OCI-LY1 (cell line): ENCODE measurements around the gene DOCK10.
A peak's percentile ranks its signal among the peaks of the same experiment; 100 is the strongest.
"Not testable (repeated sequence)": the region's sequence is repeated elsewhere in the genome, so short reads cannot be mapped to it uniquely, and the experiment has no call there.

Experiments
- H2AFZ ChIP-seq: fragments of 200-600 bp; sonication (generic), shearing (Covaris generic); 2 replicates; pipeline ENCODE4 v1.6.0; 2014; ENCODE audit warnings: antibody characterized with exemption, mild to moderate bottlenecking, low read length
- H3F3A ChIP-seq: fragments of 200-600 bp; sonication (generic), shearing (Covaris generic); 2 replicates; pipeline ENCODE4 v1.6.0; 2014; ENCODE audit warnings: mild to moderate bottlenecking, antibody characterized with exemption, low read length, moderate library complexity; ENCODE audit not compliant: insufficient read depth
- H3K27ac ChIP-seq: fragments of 200-600 bp; sonication (generic); 2 replicates; pipeline ENCODE4 v1.5.1; 2014; ENCODE audit warnings: low read length, mixed run types, mild to moderate bottlenecking, low read depth; ENCODE audit not compliant: poor library complexity, severe bottlenecking
- H3K27me3 ChIP-seq: fragments of 200-600 bp; sonication (generic); 2 replicates; pipeline ENCODE4 v1.6.0; 2014; ENCODE audit warnings: antibody characterized with exemption, mild to moderate bottlenecking, low read length, moderate library complexity; ENCODE audit not compliant: insufficient read depth
- H3K36me3 ChIP-seq: fragments of 200-600 bp; sonication (generic); 2 replicates; pipeline ENCODE4 v1.6.1; 2014; ENCODE audit warnings: mild to moderate bottlenecking, antibody characterized with exemption, low read length, moderate library complexity, mixed read lengths; ENCODE audit not compliant: insufficient read depth
- H3K4me1 ChIP-seq: fragments of 200-600 bp; sonication (generic); 2 replicates; pipeline ENCODE4 v1.5.1; 2014; ENCODE audit warnings: mild to moderate bottlenecking, low read length, moderate library complexity; ENCODE audit not compliant: insufficient read depth, severe bottlenecking
- H3K4me2 ChIP-seq: fragments of 200-600 bp; sonication (generic), shearing (Covaris generic); 2 replicates; pipeline ENCODE4 v1.6.1; 2014; ENCODE audit warnings: low read length
- H3K4me3 ChIP-seq: fragments of 200-600 bp; sonication (generic); 2 replicates; pipeline ENCODE4 v1.5.1; 2014; ENCODE audit warnings: low read length, low read depth, mild to moderate bottlenecking, mixed read lengths; ENCODE audit not compliant: poor library complexity, severe bottlenecking
- H3K79me2 ChIP-seq: fragments of 200-600 bp; shearing (Covaris generic); 2 replicates; pipeline ENCODE4 v1.6.1; 2016; ENCODE audit warnings: mixed run types, low read length, mixed read lengths; ENCODE audit not compliant: insufficient read depth
- H3K9ac ChIP-seq: fragments of 200-600 bp; sonication (generic), shearing (Covaris generic); 2 replicates; pipeline ENCODE4 v1.6.1; 2014; ENCODE audit warnings: mild to moderate bottlenecking, low read length, mixed read lengths
- H3K9me2 ChIP-seq: fragments of 200-600 bp; sonication (generic), shearing (Covaris generic); 2 replicates; pipeline ENCODE4 v1.6.1; 2014; ENCODE audit warnings: low read depth, mild to moderate bottlenecking, low read length, mixed read lengths
- H3K9me3 ChIP-seq: fragments of 200-600 bp; shearing (Covaris generic); 2 replicates; pipeline ENCODE4 v1.6.1; 2014; ENCODE audit warnings: low read length, mixed read lengths
- H4K20me1 ChIP-seq: fragments of 200-600 bp; sonication (generic), shearing (Covaris generic); 2 replicates; pipeline ENCODE4 v1.6.0; 2016; ENCODE audit warnings: mild to moderate bottlenecking, low read length; ENCODE audit not compliant: insufficient read depth
- EZH2 ChIP-seq: fragments of 200-600 bp; sonication (generic), shearing (Covaris generic); IDR thresholded peaks from 2 replicates; pipeline ENCODE4 v1.8.0; 2017; ENCODE audit warnings: borderline replicate concordance, mixed run types, mild to moderate bottlenecking, antibody characterized with exemption, low read length, moderate library complexity, mixed read lengths
- TF ChIP-seq, protein P1 (sequence below): fragments of 200-600 bp; sonication (generic), shearing (Covaris generic); IDR thresholded peaks from 2 replicates; pipeline ENCODE4 v1.5.1; 2017; ENCODE audit warnings: mild to moderate bottlenecking, antibody characterized with exemption, low read length, moderate library complexity, mixed read lengths

The DOCK10 gene

DNA sequence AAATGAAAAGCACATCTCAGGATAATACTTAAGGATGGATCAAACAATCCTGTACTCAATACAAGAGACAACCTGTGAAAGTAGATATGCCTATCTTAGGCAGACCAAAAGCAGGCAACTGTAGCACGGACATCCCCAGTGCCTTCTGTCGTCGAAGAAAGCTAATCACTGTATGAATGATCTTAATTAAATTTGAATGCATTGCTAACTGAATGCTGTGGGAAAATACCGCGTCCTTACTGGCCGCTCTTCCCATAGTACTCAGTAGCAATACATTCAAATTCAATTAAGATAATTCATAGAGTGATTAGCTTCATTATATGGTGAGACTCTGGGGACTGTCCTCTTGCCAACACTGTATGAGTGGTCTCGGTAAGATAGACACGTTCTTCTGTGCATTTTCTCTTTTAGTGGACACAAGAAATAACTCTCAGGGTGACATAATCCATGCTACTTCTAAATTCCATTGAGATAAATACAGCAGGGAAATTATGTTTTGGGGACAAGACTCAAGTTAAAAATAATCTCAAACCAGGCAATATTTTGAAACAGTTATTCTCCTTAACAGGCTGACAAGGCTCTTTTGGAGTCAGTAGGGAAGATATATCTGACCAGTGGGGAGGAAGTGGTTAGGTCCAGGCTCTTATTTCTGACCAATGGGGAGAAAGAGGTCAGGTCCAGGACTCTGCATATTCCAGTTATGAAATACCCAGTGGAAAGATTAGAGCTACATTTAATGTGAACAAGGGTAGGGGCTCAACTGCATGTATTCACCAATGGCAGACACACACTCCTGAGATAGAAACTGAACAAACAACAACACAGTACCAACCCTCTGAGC is 97.3 kb downstream of the DOCK10 start:
- Histone ChIP-seq H3K36me3 (no peaks in the 10 kb centered on the region), H3K4me1 (peaks cover 56% of the 10 kb centered on the region), H3K9ac (peak overlapping the region; percentile 73), H3K9me3 (no peaks in the 10 kb centered on the region), H2AFZ (no peak overlapping the region), H3K27me3 (no peaks in the 10 kb centered on the region), H3K4me3 (peak overlapping the region; percentile 64), H3K79me2 (no peaks in the 10 kb centered on the region), H3K27ac (no peak overlapping the region), H3K4me2 (peak overlapping the region; percentile 77), H3F3A (no peaks in the 10 kb centered on the region), H3K9me2 (no peaks in the 10 kb centered on the region), H4K20me1 (no peaks in the 10 kb centered on the region)
- TF ChIP-seq EZH2 = no peak
- TF ChIP-seq, protein P1, sequence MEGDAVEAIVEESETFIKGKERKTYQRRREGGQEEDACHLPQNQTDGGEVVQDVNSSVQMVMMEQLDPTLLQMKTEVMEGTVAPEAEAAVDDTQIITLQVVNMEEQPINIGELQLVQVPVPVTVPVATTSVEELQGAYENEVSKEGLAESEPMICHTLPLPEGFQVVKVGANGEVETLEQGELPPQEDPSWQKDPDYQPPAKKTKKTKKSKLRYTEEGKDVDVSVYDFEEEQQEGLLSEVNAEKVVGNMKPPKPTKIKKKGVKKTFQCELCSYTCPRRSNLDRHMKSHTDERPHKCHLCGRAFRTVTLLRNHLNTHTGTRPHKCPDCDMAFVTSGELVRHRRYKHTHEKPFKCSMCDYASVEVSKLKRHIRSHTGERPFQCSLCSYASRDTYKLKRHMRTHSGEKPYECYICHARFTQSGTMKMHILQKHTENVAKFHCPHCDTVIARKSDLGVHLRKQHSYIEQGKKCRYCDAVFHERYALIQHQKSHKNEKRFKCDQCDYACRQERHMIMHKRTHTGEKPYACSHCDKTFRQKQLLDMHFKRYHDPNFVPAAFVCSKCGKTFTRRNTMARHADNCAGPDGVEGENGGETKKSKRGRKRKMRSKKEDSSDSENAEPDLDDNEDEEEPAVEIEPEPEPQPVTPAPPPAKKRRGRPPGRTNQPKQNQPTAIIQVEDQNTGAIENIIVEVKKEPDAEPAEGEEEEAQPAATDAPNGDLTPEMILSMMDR = no peak

DNA sequence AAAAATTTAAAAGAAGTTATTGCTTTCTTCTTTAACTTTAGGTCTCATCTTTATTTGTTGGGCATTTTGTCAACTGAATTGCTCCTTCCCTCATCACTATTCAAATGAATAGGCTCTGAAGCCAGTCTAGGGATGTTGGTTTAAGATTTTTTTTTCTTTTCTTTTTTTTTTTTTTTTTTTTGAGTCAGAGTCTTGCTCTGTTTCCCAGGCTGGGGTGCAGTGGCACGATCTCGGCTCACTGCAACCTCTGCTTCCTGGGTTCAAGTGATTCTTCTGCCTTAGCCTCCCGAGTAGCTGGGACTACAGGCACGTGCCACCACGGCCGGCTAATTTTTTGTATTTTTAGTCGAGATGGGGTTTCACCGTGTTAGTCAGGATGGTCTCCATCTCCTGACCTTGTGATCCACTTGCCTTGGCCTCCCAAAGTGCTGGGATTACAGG is 98.6 kb downstream of the DOCK10 start:
- H3K9ac ChIP-seq, H2AFZ ChIP-seq, H3K4me3 ChIP-seq, H3K27ac ChIP-seq, H3K4me2 ChIP-seq, H4K20me1 ChIP-seq, H3K79me2 ChIP-seq, H3K9me2 ChIP-seq, H3F3A ChIP-seq, H3K36me3 ChIP-seq, H3K9me3 ChIP-seq, H3K27me3 ChIP-seq: not testable (repeated sequence)
- H3K4me1 ChIP-seq = peaks cover 63% of the 10 kb centered on the region

DNA sequence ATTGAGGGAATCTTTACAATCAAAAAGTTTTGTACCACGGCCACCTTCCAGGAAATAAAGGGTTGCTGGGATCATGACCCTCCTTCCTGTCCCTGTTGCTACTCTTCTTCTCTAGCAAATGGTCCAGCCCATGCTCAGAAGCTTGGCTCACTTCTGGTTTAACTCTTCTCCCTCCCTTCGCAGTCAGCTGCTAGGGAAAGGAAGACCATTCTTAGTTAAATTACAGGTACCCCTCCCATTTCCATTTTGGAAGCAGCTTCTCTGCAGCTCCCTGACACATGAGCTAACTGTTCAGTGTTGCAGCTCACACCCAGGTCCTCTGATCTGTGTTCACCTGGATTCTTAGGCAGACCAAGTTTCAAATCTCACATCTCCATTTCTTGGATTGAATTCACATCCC is 100.3 kb downstream of the DOCK10 start:
- Histone ChIP-seq H4K20me1 (no peaks in the 10 kb centered on the region), H3K9me3 (no peaks in the 10 kb centered on the region), H2AFZ (no peak overlapping the region), H3K4me1 (peaks cover 58% of the 10 kb centered on the region), H3K27me3 (no peaks in the 10 kb centered on the region), H3K4me2 (no peak overlapping the region), H3F3A (no peaks in the 10 kb centered on the region), H3K9me2 (no peaks in the 10 kb centered on the region), H3K27ac (no peak overlapping the region), H3K36me3 (no peaks in the 10 kb centered on the region), H3K9ac (no peak overlapping the region), H3K79me2 (no peaks in the 10 kb centered on the region), H3K4me3 (no peak overlapping the region)
- TF ChIP-seq, protein P1 = no peak
- no peak for TF ChIP-seq EZH2

DNA sequence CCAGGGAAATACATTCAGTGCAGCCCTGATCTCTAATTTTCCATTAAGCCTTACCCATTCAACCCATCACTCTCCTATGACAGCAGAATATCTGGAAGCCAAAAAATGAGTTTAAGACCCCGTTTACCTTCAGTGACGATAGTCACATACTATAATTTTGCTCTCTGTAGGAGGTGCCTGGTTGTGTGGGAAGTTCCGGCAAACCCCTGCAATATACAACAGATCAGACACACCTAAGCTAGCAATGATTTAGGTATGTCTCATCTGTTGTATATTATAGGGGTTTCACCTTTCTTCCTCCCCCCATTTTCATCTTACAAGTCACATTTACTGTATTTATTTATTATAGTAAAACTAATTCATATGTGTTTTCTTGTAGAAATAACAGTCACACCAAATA is 101.7 kb downstream of the DOCK10 start:
- Histone ChIP-seq H2AFZ (no peak overlapping the region), H3K27ac (no peak overlapping the region), H3K4me2 (no peak overlapping the region), H4K20me1 (no peaks in the 10 kb centered on the region), H3K9ac (no peak overlapping the region), H3K27me3 (no peaks in the 10 kb centered on the region), H3K9me3 (no peaks in the 10 kb centered on the region), H3K4me1 (peaks cover 54% of the 10 kb centered on the region), H3F3A (no peaks in the 10 kb centered on the region), H3K9me2 (no peaks in the 10 kb centered on the region), H3K36me3 (no peaks in the 10 kb centered on the region), H3K4me3 (no peak overlapping the region), H3K79me2 (no peaks in the 10 kb centered on the region)
- TF ChIP-seq EZH2 = no peak
- TF ChIP-seq, protein P1 = no peak
